T-helper 1 cell treated with Interleukin-12 subunit alpha and Interleukin-12 subunit beta and Interleukin-4 antibody, amounts not matched to agents 30 μg/mL and 1 μg/mL, for 36 hours (primary cell): Measurements from ENCODE around the gene SNAP25.

Experiments used
- H3K27ac Mint-ChIP-seq: one replicate; pipeline ENCODE4 v1.8.0; 2021; ENCODE audit warnings: mild to moderate bottlenecking, mixed read lengths
- H3K27me3 Mint-ChIP-seq: one replicate; pipeline ENCODE4 v1.8.0; 2021; ENCODE audit warnings: low read depth, mixed read lengths
- H3K36me3 Mint-ChIP-seq: one replicate; pipeline ENCODE4 v1.8.0; 2021; ENCODE audit warnings: low read depth, mixed read lengths
- H3K4me1 Mint-ChIP-seq: one replicate; pipeline ENCODE4 v1.8.0; 2021; ENCODE audit warnings: low read depth, mixed read lengths
- H3K4me3 Mint-ChIP-seq: one replicate; pipeline ENCODE4 v1.8.0; 2021; ENCODE audit warnings: mild to moderate bottlenecking, moderate library complexity, mixed read lengths
- H3K9me3 Mint-ChIP-seq: one replicate; pipeline ENCODE4 v1.8.0; 2021; ENCODE audit warnings: mixed read lengths

The SNAP25 gene

GRCh38 chr20:10218536-10219451 is at the start of gene SNAP25:
Gene SNAP25, plus strand, starts transcription at chr20:10218830. Its CDS starts 56,662 bp downstream, at chr20:10275492.
- Mint-ChIP-seq H3K4me3 (peak within 1 kb of the TSS; percentile 86), H3K36me3 (no peaks in the 10 kb centered on the region), H3K27ac (peak within 1 kb of the TSS; percentile 92), H3K27me3 (peaks cover 20% of the 10 kb centered on the region), H3K9me3 (no peaks in the 10 kb centered on the region), H3K4me1 (peaks cover 9% of the 10 kb centered on the region)

GRCh38 chr20:10169752-10170151 is 48.9 kb upstream of the SNAP25 start:
- H3K27ac Mint-ChIP-seq = no peak overlapping the region

GRCh38 chr20:10170261-10170660 is 48.4 kb upstream of the SNAP25 start:
- peaks cover 4% of the 10 kb centered on the region for H3K4me1 Mint-ChIP-seq
- no peaks in the 10 kb centered on the region for H3K36me3 Mint-ChIP-seq
- H3K27me3 Mint-ChIP-seq = peaks cover 25% of the 10 kb centered on the region
- no peak overlapping the region for H3K27ac Mint-ChIP-seq
- no peak overlapping the region for H3K4me3 Mint-ChIP-seq
- H3K9me3 Mint-ChIP-seq = peaks cover 19% of the 10 kb centered on the region

More at GRCh38 chr20:10169752-10170151, 48.9 kb upstream of the SNAP25 start:
- Mint-ChIP-seq H3K9me3 (peaks cover 19% of the 10 kb centered on the region), H3K36me3 (no peaks in the 10 kb centered on the region), H3K27me3 (peaks cover 25% of the 10 kb centered on the region), H3K4me1 (peaks cover 4% of the 10 kb centered on the region), H3K4me3 (no peak overlapping the region)

GRCh38 chr20:10171864-10172751 is 46.5 kb upstream of the SNAP25 start:
- H3K4me1 Mint-ChIP-seq = peaks cover 4% of the 10 kb centered on the region

GRCh38 chr20:10172998-10173655 is 45.5 kb upstream of the SNAP25 start:
- peaks cover 8% of the 10 kb centered on the region for H3K9me3 Mint-ChIP-seq
- peaks cover 25% of the 10 kb centered on the region for H3K27me3 Mint-ChIP-seq
- peaks cover 4% of the 10 kb centered on the region for H3K4me1 Mint-ChIP-seq
- H3K27ac Mint-ChIP-seq = no peak overlapping the region
- no peak overlapping the region for H3K4me3 Mint-ChIP-seq
- no peaks in the 10 kb centered on the region for H3K36me3 Mint-ChIP-seq

More at GRCh38 chr20:10171864-10172751, 46.5 kb upstream of the SNAP25 start:
- Mint-ChIP-seq H3K27me3 (peaks cover 25% of the 10 kb centered on the region), H3K36me3 (no peaks in the 10 kb centered on the region), H3K27ac (no peak overlapping the region), H3K4me3 (peak overlapping the region; percentile 70), H3K9me3 (peaks cover 15% of the 10 kb centered on the region)

- Mint-ChIP-seq H3K4me3 (no peak overlapping the region), H3K36me3 (no peaks in the 10 kb centered on the region), H3K4me1 (peaks cover 4% of the 10 kb centered on the region), H3K27ac (no peak overlapping the region), H3K27me3 (peaks cover 25% of the 10 kb centered on the region), H3K9me3 (no peaks in the 10 kb centered on the region)
Observed at GRCh38 chr20:10174400-10174799, 44.2 kb upstream of the SNAP25 start.

GRCh38 chr20:10177326-10177725 is 41.3 kb upstream of the SNAP25 start:
- H3K27me3 Mint-ChIP-seq = peaks cover 17% of the 10 kb centered on the region
- H3K27ac Mint-ChIP-seq = no peak overlapping the region
- H3K4me3 Mint-ChIP-seq = no peak overlapping the region
- H3K36me3 Mint-ChIP-seq = no peaks in the 10 kb centered on the region
- peaks cover 4% of the 10 kb centered on the region for H3K4me1 Mint-ChIP-seq
- no peaks in the 10 kb centered on the region for H3K9me3 Mint-ChIP-seq

GRCh38 chr20:10178091-10178490 is 40.5 kb upstream of the SNAP25 start:
- Mint-ChIP-seq H3K4me3 (no peak overlapping the region), H3K27me3 (peaks cover 11% of the 10 kb centered on the region), H3K4me1 (no peaks in the 10 kb centered on the region), H3K36me3 (no peaks in the 10 kb centered on the region), H3K9me3 (no peaks in the 10 kb centered on the region), H3K27ac (no peak overlapping the region)

GRCh38 chr20:10178727-10179313 is 39.8 kb upstream of the SNAP25 start:
- H3K4me1 Mint-ChIP-seq = no peaks in the 10 kb centered on the region
- H3K4me3 Mint-ChIP-seq = no peak overlapping the region
- no peaks in the 10 kb centered on the region for H3K36me3 Mint-ChIP-seq
- no peaks in the 10 kb centered on the region for H3K9me3 Mint-ChIP-seq
- no peak overlapping the region for H3K27ac Mint-ChIP-seq
- peaks cover 9% of the 10 kb centered on the region for H3K27me3 Mint-ChIP-seq

GRCh38 chr20:10179574-10180298 is 38.9 kb upstream of the SNAP25 start:
- no peaks in the 10 kb centered on the region for H3K27me3 Mint-ChIP-seq

GRCh38 chr20:10180651-10181235 is 37.9 kb upstream of the SNAP25 start:
- no peaks in the 10 kb centered on the region for H3K27me3 Mint-ChIP-seq
- H3K27ac Mint-ChIP-seq = no peak overlapping the region
- no peaks in the 10 kb centered on the region for H3K9me3 Mint-ChIP-seq
- H3K36me3 Mint-ChIP-seq = no peaks in the 10 kb centered on the region
- H3K4me3 Mint-ChIP-seq = no peak overlapping the region
- no peaks in the 10 kb centered on the region for H3K4me1 Mint-ChIP-seq

More at GRCh38 chr20:10179574-10180298, 38.9 kb upstream of the SNAP25 start:
- no peaks in the 10 kb centered on the region for H3K4me1 Mint-ChIP-seq
- no peaks in the 10 kb centered on the region for H3K36me3 Mint-ChIP-seq
- no peak overlapping the region for H3K27ac Mint-ChIP-seq
- H3K9me3 Mint-ChIP-seq = no peaks in the 10 kb centered on the region
- H3K4me3 Mint-ChIP-seq = no peak overlapping the region

- no peak overlapping the region for H3K27ac Mint-ChIP-seq
- H3K27me3 Mint-ChIP-seq = no peaks in the 10 kb centered on the region
- peaks cover 3% of the 10 kb centered on the region for H3K9me3 Mint-ChIP-seq
- no peaks in the 10 kb centered on the region for H3K36me3 Mint-ChIP-seq
- no peak overlapping the region for H3K4me3 Mint-ChIP-seq
- H3K4me1 Mint-ChIP-seq = no peaks in the 10 kb centered on the region
Observed at GRCh38 chr20:10185741-10186558, 32.7 kb upstream of the SNAP25 start.
